Astrocyte (in vitro differentiated cells and primary cell): ENCODE data around the gene DAZAP1.
"Not testable (repeated sequence)": the region's sequence is repeated elsewhere in the genome, so short reads cannot be mapped to it uniquely, and the experiment has no call there.

ENCODE experiments used
- EZH2 ChIP-seq: IDR thresholded peaks from 2 replicates; pipeline ENCODE4 v1.6.1; 2012; ENCODE audit warnings: mild to moderate bottlenecking, low read length, inconsistent platforms; ENCODE audit not compliant: insufficient read depth
- TF ChIP-seq, protein P1 (sequence below): IDR thresholded peaks from 2 replicates; pipeline ENCODE4 v1.5.1; 2011; ENCODE audit warnings: low read depth, mild to moderate bottlenecking, inconsistent platforms, low read length, moderate library complexity; ENCODE audit not compliant: insufficient read depth

DNA sequence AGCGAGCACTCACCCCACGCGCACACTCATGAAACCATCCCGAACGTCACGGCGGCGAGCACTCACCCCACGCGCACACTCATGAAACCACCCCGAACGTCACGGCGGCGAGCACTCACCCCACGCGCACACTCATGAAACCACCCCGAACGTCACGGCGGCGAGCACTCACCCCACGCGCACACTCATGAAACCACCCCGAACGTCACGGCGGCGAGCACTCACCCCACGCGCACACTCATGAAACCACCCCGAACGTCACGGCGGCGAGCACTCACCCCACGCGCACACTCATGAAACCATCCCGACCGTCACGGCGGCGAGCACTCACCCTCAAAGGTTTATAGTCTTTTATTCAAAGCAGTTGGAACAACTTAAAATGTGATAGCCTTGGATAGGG, 12.7 kb downstream of the DAZAP1 start:
- TF ChIP-seq, protein P1, sequence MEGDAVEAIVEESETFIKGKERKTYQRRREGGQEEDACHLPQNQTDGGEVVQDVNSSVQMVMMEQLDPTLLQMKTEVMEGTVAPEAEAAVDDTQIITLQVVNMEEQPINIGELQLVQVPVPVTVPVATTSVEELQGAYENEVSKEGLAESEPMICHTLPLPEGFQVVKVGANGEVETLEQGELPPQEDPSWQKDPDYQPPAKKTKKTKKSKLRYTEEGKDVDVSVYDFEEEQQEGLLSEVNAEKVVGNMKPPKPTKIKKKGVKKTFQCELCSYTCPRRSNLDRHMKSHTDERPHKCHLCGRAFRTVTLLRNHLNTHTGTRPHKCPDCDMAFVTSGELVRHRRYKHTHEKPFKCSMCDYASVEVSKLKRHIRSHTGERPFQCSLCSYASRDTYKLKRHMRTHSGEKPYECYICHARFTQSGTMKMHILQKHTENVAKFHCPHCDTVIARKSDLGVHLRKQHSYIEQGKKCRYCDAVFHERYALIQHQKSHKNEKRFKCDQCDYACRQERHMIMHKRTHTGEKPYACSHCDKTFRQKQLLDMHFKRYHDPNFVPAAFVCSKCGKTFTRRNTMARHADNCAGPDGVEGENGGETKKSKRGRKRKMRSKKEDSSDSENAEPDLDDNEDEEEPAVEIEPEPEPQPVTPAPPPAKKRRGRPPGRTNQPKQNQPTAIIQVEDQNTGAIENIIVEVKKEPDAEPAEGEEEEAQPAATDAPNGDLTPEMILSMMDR: not testable (repeated sequence)
- not testable (repeated sequence) for TF ChIP-seq EZH2
